ENCODE results near the gene AKAIN1. TPM values are rescaled to one million over a fixed set of nuclear protein-coding genes. Genes with fewer than 3 reads are reported as not detected.

The AKAIN1 gene
- total RNA-seq, 1 experiment from 2014 or later: not detected

DNA sequence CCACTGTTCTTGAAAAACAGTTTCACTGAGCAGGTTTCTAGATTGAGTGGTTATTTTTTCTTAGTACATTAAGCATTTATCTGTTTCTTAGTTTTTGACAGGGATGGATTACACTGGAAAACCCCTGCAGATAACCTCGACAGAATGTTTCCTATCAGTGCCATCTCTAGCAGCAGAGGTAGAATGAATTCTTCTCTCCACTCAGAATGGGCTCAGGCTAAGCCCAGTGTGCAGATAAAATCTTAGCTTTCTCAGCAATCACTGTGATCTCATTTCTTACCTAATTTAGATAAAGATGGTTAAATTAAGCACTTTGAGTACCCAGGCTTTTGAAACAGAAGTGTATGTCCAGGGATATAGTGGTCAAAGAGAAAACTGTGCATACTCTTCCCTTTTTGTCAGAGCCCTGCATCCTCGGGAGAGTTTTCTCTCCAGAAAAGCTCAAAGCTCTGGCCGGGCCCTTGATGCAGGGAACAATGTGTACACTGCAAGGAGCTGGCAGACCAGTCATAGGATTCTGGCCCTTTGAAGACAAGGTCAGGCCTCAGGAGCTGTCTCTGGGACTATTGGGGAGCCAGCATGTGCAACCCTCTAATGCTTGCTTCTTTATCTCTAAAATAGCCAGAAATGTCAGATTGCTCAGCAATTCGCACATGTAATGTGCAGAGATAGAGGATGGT lies 10.6 kb upstream of the AKAIN1 start:
- no peaks in the 10 kb centered on the region for H3K9me2 ChIP-seq (ENCODE audit: insufficient read depth)
- no peak overlapping the region for H3K9ac ChIP-seq (ENCODE audit: low read length)
- no peak overlapping the region for H3K4me2 ChIP-seq (ENCODE audit: low read length)
- peaks cover 0 to 6% of the 10 kb centered on the region in 2 experiments; a peak in 2 of 4 replicates for H3K9me3 ChIP-seq (ENCODE audit: control insufficient read depth in 1 of 2, insufficient read depth in 1 of 2, low read depth in 1 of 2, low read length in 2 of 2)
- DNase-seq (ENCODE audit: low read depth, low spot score) (no peak), ATAC-seq (no peak)
- H3K36me3 ChIP-seq (ENCODE audit: control insufficient read depth in 1 of 2, insufficient read depth in 2 of 2, low read length in 2 of 2): no peaks in the 10 kb centered on the region
- no peak overlapping the region for H3K4me3 ChIP-seq (replicated peaks in 1 of 2; ENCODE audit: low read depth in 1 of 2, low read length in 2 of 2)
- no TSS peak for BruUV-seq (replicated peaks)
- TF ChIP-seq, protein P1, sequence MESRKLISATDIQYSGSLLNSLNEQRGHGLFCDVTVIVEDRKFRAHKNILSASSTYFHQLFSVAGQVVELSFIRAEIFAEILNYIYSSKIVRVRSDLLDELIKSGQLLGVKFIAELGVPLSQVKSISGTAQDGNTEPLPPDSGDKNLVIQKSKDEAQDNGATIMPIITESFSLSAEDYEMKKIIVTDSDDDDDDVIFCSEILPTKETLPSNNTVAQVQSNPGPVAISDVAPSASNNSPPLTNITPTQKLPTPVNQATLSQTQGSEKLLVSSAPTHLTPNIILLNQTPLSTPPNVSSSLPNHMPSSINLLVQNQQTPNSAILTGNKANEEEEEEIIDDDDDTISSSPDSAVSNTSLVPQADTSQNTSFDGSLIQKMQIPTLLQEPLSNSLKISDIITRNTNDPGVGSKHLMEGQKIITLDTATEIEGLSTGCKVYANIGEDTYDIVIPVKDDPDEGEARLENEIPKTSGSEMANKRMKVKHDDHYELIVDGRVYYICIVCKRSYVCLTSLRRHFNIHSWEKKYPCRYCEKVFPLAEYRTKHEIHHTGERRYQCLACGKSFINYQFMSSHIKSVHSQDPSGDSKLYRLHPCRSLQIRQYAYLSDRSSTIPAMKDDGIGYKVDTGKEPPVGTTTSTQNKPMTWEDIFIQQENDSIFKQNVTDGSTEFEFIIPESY (IDR thresholded peaks at IDR 0.05; ENCODE audit: extremely low read depth, insufficient replicate concordance, low read length): no peak
- TF ChIP-seq ZFX (IDR thresholded peaks at IDR 0.05): no peak
- no peaks in the 10 kb centered on the region for H3K27me3 ChIP-seq (ENCODE audit: insufficient read depth, low read length)
- H3K4me1 ChIP-seq (ENCODE audit: control insufficient read depth in 1 of 2, insufficient read depth in 2 of 2, low read length in 2 of 2): no peaks in the 10 kb centered on the region
- H4K20me1 ChIP-seq (ENCODE audit: insufficient read depth): no peaks in the 10 kb centered on the region
- no peak overlapping the region for H3K27ac ChIP-seq (ENCODE audit: low read depth, low read length)
- intact Hi-C loops (cut with micrococcal nuclease): no loop called here
- ChIA-PET POLR2A (no interaction called here), CTCF (no interaction called here), RAD21 (ENCODE audit: low non-redundant PET in 1 of 2, low total read pairs in 2 of 2, uncharacterized antibody in 2 of 2, unreplicated experiment in 2 of 2) (no interaction called here)
- no peaks in the 10 kb centered on the region for H3K79me2 ChIP-seq (ENCODE audit: insufficient read depth, low read length)
- H2AFZ ChIP-seq (ENCODE audit: low read depth, low read length, poor library complexity, severe bottlenecking): no peak overlapping the region

DNA sequence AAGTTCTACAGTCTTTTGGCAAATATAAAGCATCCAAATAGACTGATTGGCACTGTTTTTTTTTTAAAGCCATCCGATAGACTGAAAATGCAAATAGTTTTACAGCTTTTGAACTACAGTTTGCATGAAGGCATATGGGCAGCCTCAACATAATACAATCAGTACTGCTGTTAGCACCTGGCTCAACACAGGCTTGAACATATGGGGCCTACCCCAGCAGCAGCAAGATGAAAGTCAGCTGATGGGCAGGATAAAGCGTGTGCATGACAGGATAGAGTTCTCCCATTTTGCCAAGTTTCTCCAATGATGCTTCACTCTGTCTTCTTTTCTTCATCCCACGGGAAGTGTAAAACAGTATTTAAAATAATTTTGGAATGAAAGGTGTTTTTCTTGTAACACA lies 1.3 kb upstream of the AKAIN1 start:
- H3K27ac ChIP-seq (ENCODE audit: low read depth, low read length): no peak overlapping the region
- H3K4me1 ChIP-seq (ENCODE audit: control insufficient read depth in 1 of 2, insufficient read depth in 2 of 2, low read length in 2 of 2): no peaks in the 10 kb centered on the region
- peaks cover 3 to 6% of the 10 kb centered on the region in 2 experiments; a peak in 2 of 4 replicates for H3K9me3 ChIP-seq (ENCODE audit: control insufficient read depth in 1 of 2, insufficient read depth in 1 of 2, low read depth in 1 of 2, low read length in 2 of 2)
- no peak overlapping the region for H3K9ac ChIP-seq (ENCODE audit: low read length)
- H3K4me2 ChIP-seq (ENCODE audit: low read length): no peak overlapping the region
- ATAC-seq: no peak
- H3K36me3 ChIP-seq (ENCODE audit: control insufficient read depth in 1 of 2, insufficient read depth in 2 of 2, low read length in 2 of 2): no peaks in the 10 kb centered on the region
- CTCF ChIA-PET: no interaction called here
- POLR2A ChIA-PET: no interaction called here
- DNase-seq (ENCODE audit: low read depth, low spot score): no peak
- no peak overlapping the region for H3K4me3 ChIP-seq (replicated peaks in 1 of 2; ENCODE audit: low read depth in 1 of 2, low read length in 2 of 2)
- H3K27me3 ChIP-seq (ENCODE audit: insufficient read depth, low read length): no peaks in the 10 kb centered on the region
- BruUV-seq (replicated peaks): no TSS peak
- RAD21 ChIA-PET (ENCODE audit: low non-redundant PET in 1 of 2, low total read pairs in 2 of 2, uncharacterized antibody in 2 of 2, unreplicated experiment in 2 of 2): no interaction called here
- H4K20me1 ChIP-seq (ENCODE audit: insufficient read depth): no peaks in the 10 kb centered on the region
- no peak overlapping the region for H2AFZ ChIP-seq (ENCODE audit: low read depth, low read length, poor library complexity, severe bottlenecking)
- no peaks in the 10 kb centered on the region for H3K9me2 ChIP-seq (ENCODE audit: insufficient read depth)
- no peaks in the 10 kb centered on the region for H3K79me2 ChIP-seq (ENCODE audit: insufficient read depth, low read length)
- intact Hi-C loops (cut with micrococcal nuclease): no loop called here
- TF ChIP-seq SIN3A (IDR thresholded peaks at IDR 0.05; ENCODE audit: low read depth) (no peak), POLR2A (IDR thresholded peaks at IDR 0.05; ENCODE audit: borderline replicate concordance, extremely low read depth, insufficient read depth, insufficient read length) (no peak), YY1 (IDR thresholded peaks at IDR 0.05; ENCODE audit: extremely low read depth, insufficient replicate concordance, low read depth, low read length) (no peak), RAD21 (IDR thresholded peaks at IDR 0.05; ENCODE audit: low read depth) (no peak), EZH2 (IDR thresholded peaks at IDR 0.05) (no peak), ELF1 (IDR thresholded peaks at IDR 0.05; ENCODE audit: borderline replicate concordance, low read depth) (no peak), JUND (IDR thresholded peaks at IDR 0.05) (no peak), EZH2phosphoT487 (IDR thresholded peaks at IDR 0.05; ENCODE audit: borderline replicate concordance) (no peak), EGR1 (IDR thresholded peaks at IDR 0.05; ENCODE audit: low read depth) (no peak), CBX3 (IDR thresholded peaks at IDR 0.05; ENCODE audit: low read depth) (no peak), SRF (IDR thresholded peaks at IDR 0.05; ENCODE audit: low read depth) (no peak)
- TF ChIP-seq, protein P2, sequence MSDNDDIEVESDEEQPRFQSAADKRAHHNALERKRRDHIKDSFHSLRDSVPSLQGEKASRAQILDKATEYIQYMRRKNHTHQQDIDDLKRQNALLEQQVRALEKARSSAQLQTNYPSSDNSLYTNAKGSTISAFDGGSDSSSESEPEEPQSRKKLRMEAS (IDR thresholded peaks at IDR 0.05): no peak
- TF ChIP-seq, protein P3, sequence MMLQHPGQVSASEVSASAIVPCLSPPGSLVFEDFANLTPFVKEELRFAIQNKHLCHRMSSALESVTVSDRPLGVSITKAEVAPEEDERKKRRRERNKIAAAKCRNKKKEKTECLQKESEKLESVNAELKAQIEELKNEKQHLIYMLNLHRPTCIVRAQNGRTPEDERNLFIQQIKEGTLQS (IDR thresholded peaks at IDR 0.05): no peak
- TF ChIP-seq, protein P1 (IDR thresholded peaks at IDR 0.05; ENCODE audit: extremely low read depth, insufficient replicate concordance, low read length): no peak
